HT1080 (cell line): ENCODE results near the gene NPEPPS. TPM values are rescaled to one million over a fixed set of nuclear protein-coding genes. Genes with fewer than 3 reads are reported as not detected.
A peak's percentile ranks its signal among the peaks of the same experiment; 100 is the strongest.

ENCODE experiments used
- DNase-seq: peaks from one replicate; pipeline ENCODE4 v3.0.0-alpha.2; 2015; ENCODE audit warnings: low read depth
- small RNA-seq: library from RNA; depleted of rRNA; stranded (forward); fragments of <200 nt; gene quantifications from one replicate; pipeline ENCODE3, GENCODE V24; 2014
- total RNA-seq: library from RNA; depleted of rRNA; stranded (reverse); fragments of >200 nt; shearing (Covaris generic); gene quantifications from 2 replicates; pipeline ENCODE4 v1.2.3, GENCODE V29; 2014; rRNA removed

Gene NPEPPS
- total RNA-seq, 1 experiment from 2014 or later, result 34.9 TPM

DNA sequence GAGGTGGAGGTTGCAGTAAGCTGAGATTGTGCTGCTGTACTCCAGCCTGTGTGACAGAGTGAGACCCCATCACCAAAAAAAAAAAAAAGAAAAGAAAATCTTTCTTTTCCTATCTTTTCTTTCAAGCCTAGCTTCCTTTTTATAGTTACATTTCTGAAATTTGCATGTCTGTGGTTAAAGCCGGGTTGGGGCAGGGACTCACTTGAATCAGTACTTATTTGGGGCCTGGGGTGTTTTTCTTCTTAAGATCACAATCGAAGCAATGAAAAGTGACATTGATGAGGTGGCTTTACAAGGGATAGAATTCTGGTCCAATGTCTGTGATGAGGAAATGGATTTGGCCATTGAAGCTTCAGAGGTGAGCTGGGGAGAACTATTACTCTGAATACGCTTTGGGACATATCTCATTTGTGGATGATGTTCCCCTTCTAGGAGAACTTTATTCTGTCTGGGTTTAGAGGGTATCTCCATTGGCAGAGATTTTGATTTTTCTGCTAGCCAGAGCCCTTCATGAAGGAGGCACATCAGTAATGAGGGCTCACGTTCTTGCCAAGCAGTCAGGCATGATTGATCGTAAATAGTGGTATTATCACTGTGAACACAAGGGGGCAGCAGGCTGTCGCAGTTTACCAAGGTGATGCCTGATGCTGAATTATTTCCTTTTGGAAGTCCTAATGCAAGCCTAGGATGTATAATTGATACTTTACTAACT is 133.2 kb downstream of the NPEPPS start:
- peak; percentile 50 for DNase-seq

DNA sequence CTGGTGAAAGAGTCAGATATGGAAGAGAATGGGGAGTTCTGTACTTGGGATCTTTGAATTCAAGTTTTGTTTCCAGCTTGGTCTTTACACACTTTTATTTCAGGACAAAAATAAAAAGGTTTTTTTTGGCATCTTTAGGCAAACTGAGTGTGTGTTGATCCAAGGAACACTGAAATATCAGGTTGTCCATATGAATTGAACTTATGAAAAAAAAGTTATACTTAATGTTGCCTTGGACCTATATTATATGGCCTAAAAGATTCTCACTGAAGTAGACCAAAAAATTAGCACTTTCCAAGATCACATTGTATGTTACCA is 133.7 kb downstream of the NPEPPS start:
- no peak for DNase-seq

DNA sequence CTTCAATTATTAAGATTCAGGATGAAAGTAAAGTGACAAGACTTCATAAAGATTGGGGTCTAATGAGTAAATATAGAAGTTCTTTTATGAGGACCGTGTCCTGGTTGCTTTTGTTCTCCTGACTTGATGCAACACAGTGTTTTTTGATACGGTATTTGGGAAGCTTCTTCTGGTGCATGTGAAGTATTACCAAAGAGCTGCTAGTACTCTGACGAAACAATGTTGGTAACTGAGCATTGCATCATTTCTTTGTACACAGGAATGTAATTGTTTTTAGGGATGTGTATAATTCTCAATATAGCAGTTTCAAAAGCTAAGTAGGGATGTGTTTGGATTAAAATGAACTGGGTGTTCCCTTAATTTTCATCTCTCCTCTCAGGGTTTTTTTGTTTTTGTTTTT is 134.7 kb downstream of the NPEPPS start:
- DNase-seq, result no peak

DNA sequence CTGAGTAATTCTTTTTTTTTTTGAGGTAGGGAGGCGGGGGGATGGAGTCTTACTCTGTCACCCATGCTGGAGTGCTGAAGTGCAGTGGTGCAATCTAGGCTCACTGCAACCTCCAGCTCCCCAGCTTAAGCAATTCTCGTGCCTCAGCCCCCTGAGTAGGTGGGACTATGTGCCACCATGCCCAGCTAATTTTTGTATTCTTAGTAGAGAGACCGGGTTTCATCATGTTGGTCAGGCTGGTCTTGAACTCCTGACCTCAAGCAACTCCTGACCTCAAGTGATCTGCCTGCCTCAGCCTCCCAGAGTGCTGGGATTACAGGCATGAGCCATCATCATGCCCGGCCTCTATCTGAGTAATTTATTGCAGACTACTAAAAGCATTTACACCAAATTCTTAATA is 138.2 kb downstream of the NPEPPS start:
- DNase-seq, result no peak

GRCh38 chr17:47670064-47670463 is 139.2 kb downstream of the NPEPPS start:
- no peak for DNase-seq

Small RNA genes within 50 kb of the gene (small RNA-seq; reads per million reads assigned to genes)
- not detected for gene RF00019

Other genes starting within 250 kb of the NPEPPS start
- gene EFCAB13, start 207.2 kb upstream of the NPEPPS start, total RNA-seq, result not detected in 2 replicates
- gene KPNB1, start 118.8 kb downstream of the NPEPPS start, total RNA-seq, result 470 and 482 TPM in 2 replicates
- gene TBKBP1, start 163.1 kb downstream of the NPEPPS start, total RNA-seq, result 3.9 and 4.0 TPM in 2 replicates
- gene TBX21, start 202.1 kb downstream of the NPEPPS start, total RNA-seq, result not detected in 2 replicates